ENCODE data around the gene FBXW8.

Gene FBXW8

DNA sequence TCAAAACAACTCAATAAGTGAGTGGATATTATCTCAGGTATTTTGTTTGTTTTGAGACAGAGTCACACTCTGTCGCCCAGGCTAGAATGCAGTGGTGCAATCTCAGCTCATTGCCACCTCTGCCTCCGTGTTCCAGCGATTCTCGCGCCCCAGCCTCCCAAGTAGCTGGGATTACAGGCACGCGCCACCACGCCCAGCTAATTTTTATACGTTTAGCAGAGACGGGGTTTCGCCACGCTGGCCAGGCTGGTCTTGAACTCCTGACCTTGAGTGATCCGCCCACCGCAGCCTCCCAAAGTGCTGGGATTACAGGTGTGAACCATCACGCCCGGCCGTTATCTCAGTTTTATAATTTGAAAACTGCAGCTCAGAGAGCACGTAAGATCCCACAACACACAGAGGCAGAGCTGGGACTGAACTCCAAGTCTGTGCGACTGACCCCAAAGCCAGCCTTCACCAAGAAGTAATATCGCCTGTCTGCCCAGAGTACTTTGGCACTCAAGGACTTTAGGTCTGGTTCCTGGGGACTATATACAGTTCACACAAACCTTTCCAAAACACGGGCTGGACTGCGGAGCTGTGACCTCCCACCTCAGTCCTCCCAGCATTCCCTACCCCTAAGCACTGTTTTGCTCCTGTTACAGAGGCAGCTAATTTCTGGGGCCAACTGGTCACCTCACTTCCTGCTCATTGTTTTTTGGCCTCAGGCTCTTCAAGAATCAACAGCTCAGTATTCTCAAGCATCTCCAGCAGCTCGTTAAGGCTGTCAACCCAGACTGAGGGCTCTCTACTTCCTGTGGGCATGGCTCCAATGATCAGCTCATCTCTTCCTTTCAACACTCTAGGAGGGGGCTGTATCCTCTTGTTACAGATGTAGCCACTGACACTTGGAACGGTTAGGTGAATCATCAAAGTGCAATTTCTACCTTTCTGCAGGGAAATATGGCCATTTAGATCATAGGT lies 165.9 kb downstream of the FBXW8 start:
- H3K4me3 ChIP-seq (ENCODE audit: low read depth, low read length): no peak overlapping the region
- no peak for TF ChIP-seq CTCF (IDR thresholded peaks at IDR 0.05; ENCODE audit: borderline replicate concordance, insufficient read depth, low read depth, low read length)

- no peak overlapping the region for H3K4me3 ChIP-seq (ENCODE audit: low read depth, low read length)
- TF ChIP-seq CTCF (IDR thresholded peaks at IDR 0.05; ENCODE audit: borderline replicate concordance, insufficient read depth, low read depth, low read length): no peak
Measured at GRCh38 chr12:117079487-117079886, 168.7 kb downstream of the FBXW8 start.

- no peak for TF ChIP-seq CTCF (IDR thresholded peaks at IDR 0.05; ENCODE audit: borderline replicate concordance, insufficient read depth, low read depth, low read length)
- no peak overlapping the region for H3K4me3 ChIP-seq (ENCODE audit: low read depth, low read length)
Measured at GRCh38 chr12:117080661-117081144, 170.0 kb downstream of the FBXW8 start.
